ENCODE measurements around the gene MLF1. TPM values are rescaled to one million over a fixed set of nuclear protein-coding genes. Genes with fewer than 3 reads are reported as not detected.

Gene MLF1
- total RNA-seq, 1 experiment from 2014 or later: 53.0 TPM

DNA sequence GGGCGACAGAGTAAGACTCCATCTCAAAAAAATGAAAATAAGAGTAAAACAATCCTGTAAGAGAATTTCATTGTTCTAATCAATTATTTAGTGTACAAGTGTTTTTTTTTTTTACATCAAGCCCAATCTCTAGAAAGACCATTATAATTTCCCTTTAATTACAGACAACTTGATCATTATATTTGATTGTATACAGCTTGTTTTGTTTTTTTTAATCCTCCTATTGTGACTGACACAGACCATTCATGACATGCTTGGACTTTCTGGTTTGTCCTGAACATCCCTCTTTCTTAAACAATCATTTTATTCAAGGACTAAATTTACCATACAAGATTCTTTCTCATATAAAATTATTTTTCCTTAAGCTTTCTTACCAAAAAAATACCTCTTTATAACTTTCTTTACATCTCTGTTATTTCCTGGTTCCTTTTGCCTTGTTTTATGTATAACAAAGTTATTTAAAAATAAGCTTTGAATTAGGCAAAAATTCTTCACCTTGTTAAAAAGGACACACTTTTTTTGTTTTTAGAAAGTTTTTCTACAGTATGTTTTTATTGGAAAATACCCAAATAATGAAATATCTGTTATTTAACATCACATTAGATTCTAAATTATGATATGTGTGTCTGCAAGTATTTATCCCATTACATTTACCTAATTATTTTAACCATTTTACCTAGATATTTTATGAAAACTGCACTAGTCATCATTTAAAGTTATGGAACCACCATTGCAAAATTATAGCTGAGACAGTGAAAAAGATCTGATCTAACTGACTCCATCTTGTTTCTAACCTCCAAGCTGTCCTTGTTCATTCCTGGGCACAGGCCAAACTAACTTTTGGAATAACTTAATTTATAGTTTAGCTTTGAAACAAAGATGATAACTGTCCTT is 47.2 kb downstream of the MLF1 start:
- H3K9me3 Mint-ChIP-seq (ENCODE audit: low read depth, unreplicated experiment): peaks cover 15% of the 10 kb centered on the region
- intact Hi-C loops (cut with micrococcal nuclease; ENCODE audit: unreplicated experiment): no loop called here
- no peak overlapping the region for H3K4me3 Mint-ChIP-seq (ENCODE audit: low read depth, unreplicated experiment)
- BruUV-seq (replicated peaks): no TSS peak
- DNase-seq: no peak
- H3K4me1 Mint-ChIP-seq (ENCODE audit: low read depth, unreplicated experiment): no peaks in the 10 kb centered on the region
- H3K36me3 Mint-ChIP-seq (ENCODE audit: insufficient read depth, unreplicated experiment): no peaks in the 10 kb centered on the region
- TF ChIP-seq CTCF (IDR thresholded peaks at IDR 0.05; ENCODE audit: unreplicated experiment): no peak
- CTCF ChIA-PET: no interaction called here
- H3K27ac Mint-ChIP-seq (ENCODE audit: unreplicated experiment): no peak overlapping the region
- H3K27me3 Mint-ChIP-seq (ENCODE audit: unreplicated experiment): no peaks in the 10 kb centered on the region

DNA sequence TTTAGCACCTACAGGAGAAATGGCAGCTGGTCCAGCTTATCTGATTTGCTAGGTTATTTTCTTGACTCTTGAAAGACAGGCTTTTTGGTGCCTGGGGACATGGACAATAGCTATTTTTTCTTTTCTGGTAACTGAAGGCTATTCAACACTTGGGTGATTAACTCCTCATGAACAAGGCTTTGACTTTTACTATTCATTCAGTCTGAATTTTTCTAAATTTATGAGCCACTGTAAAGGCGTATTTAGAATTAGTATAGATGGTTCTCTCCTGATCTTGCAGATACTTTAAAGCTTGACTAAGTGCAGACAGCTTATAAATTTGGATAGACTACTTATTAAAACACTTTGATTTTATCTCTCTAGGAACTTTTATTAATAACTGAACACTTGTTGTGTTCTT is 54.9 kb downstream of the MLF1 start:
- TF ChIP-seq CTCF (IDR thresholded peaks at IDR 0.05; ENCODE audit: unreplicated experiment): no peak
- intact Hi-C loops (cut with micrococcal nuclease; ENCODE audit: unreplicated experiment): no loop called here
- no peaks in the 10 kb centered on the region for H3K36me3 Mint-ChIP-seq (ENCODE audit: insufficient read depth, unreplicated experiment)
- H3K27ac Mint-ChIP-seq (ENCODE audit: unreplicated experiment): no peak overlapping the region
- no peaks in the 10 kb centered on the region for H3K4me1 Mint-ChIP-seq (ENCODE audit: low read depth, unreplicated experiment)
- DNase-seq: no peak
- CTCF ChIA-PET: interaction anchor here (1.4 kb wide), 1 partner anchor 18 kb away, joined by 4 read pairs; the partner anchor contains the start of gene GFM1
- no TSS peak for BruUV-seq (replicated peaks)
- H3K9me3 Mint-ChIP-seq (ENCODE audit: low read depth, unreplicated experiment): peaks cover 5% of the 10 kb centered on the region
- H3K27me3 Mint-ChIP-seq (ENCODE audit: unreplicated experiment): no peaks in the 10 kb centered on the region
- H3K4me3 Mint-ChIP-seq (ENCODE audit: low read depth, unreplicated experiment): no peak overlapping the region

DNA sequence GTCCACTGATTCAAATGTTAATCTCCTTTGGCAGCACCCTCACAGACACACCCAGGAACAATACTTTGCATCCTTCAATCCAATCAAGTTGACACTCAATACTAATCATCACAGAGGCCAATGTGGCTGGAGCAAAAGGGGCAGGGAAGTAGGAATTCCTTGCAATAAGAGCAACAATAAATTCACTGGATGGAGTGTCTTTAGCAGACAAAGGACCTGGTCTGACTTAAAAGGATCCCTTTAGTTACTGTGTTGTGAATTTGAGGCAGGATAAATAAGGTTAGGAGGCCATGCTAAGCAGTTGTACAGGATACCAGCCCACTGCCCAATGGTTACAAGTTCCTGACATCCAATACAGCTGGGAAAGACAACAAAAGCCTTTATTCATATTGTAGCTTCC is 61.0 kb downstream of the MLF1 start:
- BruUV-seq (replicated peaks): no TSS peak
- H3K9me3 Mint-ChIP-seq (ENCODE audit: low read depth, unreplicated experiment): peaks cover 5% of the 10 kb centered on the region
- H3K27me3 Mint-ChIP-seq (ENCODE audit: unreplicated experiment): no peaks in the 10 kb centered on the region
- H3K36me3 Mint-ChIP-seq (ENCODE audit: insufficient read depth, unreplicated experiment): peaks cover 8% of the 10 kb centered on the region
- H3K27ac Mint-ChIP-seq (ENCODE audit: unreplicated experiment): no peak overlapping the region
- CTCF ChIA-PET: no interaction called here
- no peak for DNase-seq
- TF ChIP-seq CTCF (IDR thresholded peaks at IDR 0.05; ENCODE audit: unreplicated experiment): no peak
- H3K4me3 Mint-ChIP-seq (ENCODE audit: low read depth, unreplicated experiment): no peak overlapping the region
- intact Hi-C loops (cut with micrococcal nuclease; ENCODE audit: unreplicated experiment): no loop called here
- H3K4me1 Mint-ChIP-seq (ENCODE audit: low read depth, unreplicated experiment): peaks cover 7% of the 10 kb centered on the region

GRCh38 chr3:158640646-158641045 is 69.7 kb downstream of the MLF1 start:
- no peak overlapping the region for H3K4me3 Mint-ChIP-seq (ENCODE audit: low read depth, unreplicated experiment)
- CTCF ChIA-PET: interaction anchor here (0.8 kb wide), 1 partner anchor 83 kb away, joined by 3 read pairs; no protein-coding TSS in a partner anchor
- no peak for DNase-seq
- peaks cover 20% of the 10 kb centered on the region for H3K36me3 Mint-ChIP-seq (ENCODE audit: insufficient read depth, unreplicated experiment)
- no peaks in the 10 kb centered on the region for H3K27me3 Mint-ChIP-seq (ENCODE audit: unreplicated experiment)
- intact Hi-C loops (cut with micrococcal nuclease; ENCODE audit: unreplicated experiment): loop anchor here (5.0 kb wide), 2 partner anchors 103 to 1023 kb away; no protein-coding TSS in a partner anchor
- H3K27ac Mint-ChIP-seq (ENCODE audit: unreplicated experiment): no peak overlapping the region
- H3K9me3 Mint-ChIP-seq (ENCODE audit: low read depth, unreplicated experiment): no peaks in the 10 kb centered on the region
- H3K4me1 Mint-ChIP-seq (ENCODE audit: low read depth, unreplicated experiment): peaks cover 7% of the 10 kb centered on the region
- BruUV-seq (replicated peaks): no TSS peak
- TF ChIP-seq CTCF (IDR thresholded peaks at IDR 0.05; ENCODE audit: unreplicated experiment): no peak
